ENCODE results near the gene KCNQ2. TPM values are rescaled to one million over a fixed set of nuclear protein-coding genes. Genes with fewer than 3 reads are reported as not detected.

Gene KCNQ2
- total and polyA plus RNA-seq, 2 experiments from 2014 or later = 68.5 to 92.4 TPM

- no peak for TF ChIP-seq ZNF114 (CRISPR knock-in tag; IDR thresholded peaks at IDR 0.05)
- no peak for TF ChIP-seq CREB1 (CRISPR knock-in tag; IDR thresholded peaks at IDR 0.05; ENCODE audit: low read depth)
- no peak for TF ChIP-seq ZNF462 (CRISPR knock-in tag; IDR thresholded peaks at IDR 0.05)
Measured at GRCh38 chr20:63433756-63434531, 38.5 kb downstream of the KCNQ2 start (continued).

- Mint-ChIP-seq H3K4me3 (peak overlapping the region; percentile 21; the same call in 1 of the 3 replicates), H3K27me3 (ENCODE audit: insufficient read depth, low read depth, poor library complexity) (peaks cover 22% of the 10 kb centered on the region), H3K9me3 (peaks cover 3% of the 10 kb centered on the region), H3K4me1 (peaks cover 22% of the 10 kb centered on the region), H3K36me3 (ENCODE audit: low read depth) (peaks cover 10% of the 10 kb centered on the region), H3K27ac (peak overlapping the region; percentile 56; the same call in 1 of the 2 replicates)
- ATAC-seq = no peak
- Histone ChIP-seq H3K36me3 (ENCODE audit: insufficient read depth) (no peaks in the 10 kb centered on the region), H3K4me3 (no peak overlapping the region), H4K20me1 (replicated peaks; ENCODE audit: insufficient read depth) (no peaks in the 10 kb centered on the region), H3K9me2 (ENCODE audit: insufficient read depth) (no peaks in the 10 kb centered on the region), H2AFZ (no peak overlapping the region), H3K27ac (ENCODE audit: low read depth) (peak overlapping the region; percentile 87), H3K4me2 (peak overlapping the region; percentile 43; the same call in 1 of the 2 replicates), H3K4me1 (ENCODE audit: insufficient read depth) (peaks cover 4% of the 10 kb centered on the region; the same call in 1 of the 2 replicates), H3K27me3 (ENCODE audit: insufficient read depth) (no peaks in the 10 kb centered on the region), H3K79me2 (replicated peaks; ENCODE audit: insufficient read depth) (no peaks in the 10 kb centered on the region), H3F3A (replicated peaks; ENCODE audit: low read depth) (peaks cover 28% of the 10 kb centered on the region; the same call in 1 of the 2 replicates)
- DNase-seq (ENCODE audit: low spot score) = no peak
- TF ChIP-seq ZNF114 (CRISPR knock-in tag; IDR thresholded peaks at IDR 0.05) = no peak
- TF ChIP-seq POLR2AphosphoS5 (IDR thresholded peaks at IDR 0.05; ENCODE audit: low read depth) = no peak
- no peak for TF ChIP-seq STAT1 (IDR thresholded peaks at IDR 0.05; ENCODE audit: unreplicated experiment)
- no peak for TF ChIP-seq ZNF331 (CRISPR knock-in tag; IDR thresholded peaks at IDR 0.05; ENCODE audit: low read depth)
- TF ChIP-seq EZH2phosphoT487 (IDR thresholded peaks at IDR 0.05; ENCODE audit: unreplicated experiment) = no peak
- TF ChIP-seq NANOG (IDR thresholded peaks at IDR 0.05; ENCODE audit: borderline replicate concordance) = no peak
- TF ChIP-seq JUNB (IDR thresholded peaks at IDR 0.05; ENCODE audit: unreplicated experiment) = no peak
- TF ChIP-seq EZH2 (IDR thresholded peaks at IDR 0.05; ENCODE audit: low read depth, unreplicated experiment) = no peak
- no peak for TF ChIP-seq CTCF (conservative IDR thresholded peaks at IDR 0.05; ENCODE audit: low read depth in 2 of 2)
Measured at GRCh38 chr20:63433351-63433750, 39.1 kb downstream of the KCNQ2 start.

Data from GM23338 (cell line).